GM21717 (cell line): ENCODE results near the gene FOXP4.

ENCODE experiments used
- ATAC-seq: cut with Tn5 transposase; IDR thresholded peaks from one replicate; pipeline ENCODE4 v1.9.1; 2021; ENCODE audit warnings: mild to moderate bottlenecking, moderate library complexity; ENCODE audit not compliant: unreplicated experiment

FOXP4 gene

GRCh38 chr6:41641352-41641925 is 95.3 kb downstream of the FOXP4 start:
- no peak for ATAC-seq

GRCh38 chr6:41642090-41642959 is 96.1 kb downstream of the FOXP4 start:
- no peak for ATAC-seq

GRCh38 chr6:41642960-41643898 is 97.0 kb downstream of the FOXP4 start:
- no peak for ATAC-seq

- ATAC-seq: no peak
Observed at GRCh38 chr6:41643899-41644269, 97.7 kb downstream of the FOXP4 start.

GRCh38 chr6:41644297-41644879 is 98.2 kb downstream of the FOXP4 start:
- no peak for ATAC-seq

- no peak for ATAC-seq
Observed at GRCh38 chr6:41645007-41645618, 98.9 kb downstream of the FOXP4 start.

GRCh38 chr6:41646026-41646795 is 100.0 kb downstream of the FOXP4 start:
- ATAC-seq: no peak

GRCh38 chr6:41647061-41647511 is 100.9 kb downstream of the FOXP4 start:
- ATAC-seq: no peak

- ATAC-seq: no peak
Observed at GRCh38 chr6:41648070-41648585, 101.9 kb downstream of the FOXP4 start.

GRCh38 chr6:41648921-41649320 is 102.7 kb downstream of the FOXP4 start:
- ATAC-seq: no peak

GRCh38 chr6:41649596-41649995 is 103.4 kb downstream of the FOXP4 start:
- ATAC-seq: no peak

GRCh38 chr6:41650120-41650519 is 103.9 kb downstream of the FOXP4 start:
- no peak for ATAC-seq

- ATAC-seq: no peak
Observed at GRCh38 chr6:41651246-41651961, 105.2 kb downstream of the FOXP4 start.
